Central memory CD4-positive, alpha-beta T cell (primary cell): Measurements from ENCODE around the gene UNK.
"Not testable (repeated sequence)": the region's sequence is repeated elsewhere in the genome, so short reads cannot be mapped to it uniquely, and the experiment has no call there.

Experiments
- DNase-seq: peaks from one replicate; pipeline ENCODE4 v3.0.0; 2022

UNK gene

GRCh38 chr17:75839942-75840798 is 55.6 kb downstream of the UNK start:
- DNase-seq: no peak

- no peak for DNase-seq
Observed at GRCh38 chr17:75840799-75841164, 56.2 kb downstream of the UNK start.

GRCh38 chr17:75842411-75842810 is 57.8 kb downstream of the UNK start:
- no peak for DNase-seq

GRCh38 chr17:75842963-75843576 is 58.5 kb downstream of the UNK start:
- no peak for DNase-seq

GRCh38 chr17:75843577-75844529 is 59.2 kb downstream of the UNK start, which contains the start of gene UNC13D:
Gene UNC13D (minus strand): TSS chr17:75844404. CDS start chr17:75844337, 67 bp downstream.
- DNase-seq: peak; percentile 63

- DNase-seq: no peak
Observed at GRCh38 chr17:75844530-75845057, 60.0 kb downstream of the UNK start.

- DNase-seq: peak; percentile 36
Observed at GRCh38 chr17:75845058-75845711, 60.6 kb downstream of the UNK start.

- no peak for DNase-seq
Observed at GRCh38 chr17:75845933-75846691, 61.5 kb downstream of the UNK start.

GRCh38 chr17:75846692-75847613 is 62.3 kb downstream of the UNK start:
- no peak for DNase-seq

GRCh38 chr17:75847614-75848522 is 63.3 kb downstream of the UNK start:
- DNase-seq: no peak

- peak; percentile 71 for DNase-seq
Observed at GRCh38 chr17:75848523-75849278, 64.1 kb downstream of the UNK start.

- no peak for DNase-seq
Observed at GRCh38 chr17:75849279-75849646, 64.7 kb downstream of the UNK start.

- DNase-seq: no peak
Observed at GRCh38 chr17:75849724-75850123, 65.1 kb downstream of the UNK start.

GRCh38 chr17:75850928-75851692 is 66.5 kb downstream of the UNK start:
- DNase-seq: no peak

- DNase-seq: not testable (repeated sequence)
Observed at GRCh38 chr17:75851693-75851991, 67.0 kb downstream of the UNK start.

- DNase-seq: no peak
Observed at GRCh38 chr17:75853433-75853832, 68.8 kb downstream of the UNK start.

GRCh38 chr17:75854101-75854748 is 69.6 kb downstream of the UNK start:
- DNase-seq: no peak
